Endothelial cell (in vitro differentiated cells): ENCODE data around the gene POLQ. TPM values are rescaled to one million over a fixed set of nuclear protein-coding genes. Genes with fewer than 3 reads are reported as not detected.

Source experiments
- DNase-seq: peaks from one replicate; pipeline ENCODE4 v3.0.0; 2021; ENCODE audit warnings: low spot score
- H3K27ac Mint-ChIP-seq: one replicate; pipeline ENCODE4 v1.8.0; 2021; ENCODE audit warnings: mixed read lengths, inconsistent platforms; ENCODE audit not compliant: unreplicated experiment
- H3K27me3 Mint-ChIP-seq: one replicate; pipeline ENCODE4 v1.8.0; 2021; ENCODE audit warnings: mild to moderate bottlenecking, moderate library complexity, mixed read lengths, inconsistent platforms; ENCODE audit not compliant: unreplicated experiment
- H3K36me3 Mint-ChIP-seq: one replicate; pipeline ENCODE4 v1.8.0; 2021; ENCODE audit warnings: mild to moderate bottlenecking, low read depth, mixed read lengths, inconsistent platforms; ENCODE audit not compliant: unreplicated experiment
- H3K4me1 Mint-ChIP-seq: one replicate; pipeline ENCODE4 v1.8.0; 2021; ENCODE audit warnings: mild to moderate bottlenecking, mixed read lengths, inconsistent platforms; ENCODE audit not compliant: unreplicated experiment
- H3K4me3 Mint-ChIP-seq: one replicate; pipeline ENCODE4 v1.8.0; 2021; ENCODE audit warnings: mild to moderate bottlenecking, mixed read lengths, inconsistent platforms; ENCODE audit not compliant: unreplicated experiment
- H3K9me3 Mint-ChIP-seq: one replicate; pipeline ENCODE4 v1.8.0; 2021; ENCODE audit warnings: mixed read lengths, inconsistent platforms; ENCODE audit not compliant: unreplicated experiment
- CTCF ChIP-seq: fragments of 200-600 bp; sonication (generic); IDR thresholded peaks from one replicate; pipeline ENCODE4 v1.5.0; 2021; ENCODE audit warnings: antibody characterized with exemption; ENCODE audit not compliant: unreplicated experiment
- total RNA-seq: library from RNA; stranded (reverse); fragmentation: NEBNext Ultra II Directional; extraction: Animal tissue kit (Norgen Biotek cat#: 25700); gene quantifications from one replicate; pipeline ENCODE4 v1.2.1, GENCODE V29; 2021; ENCODE audit not compliant: unreplicated experiment

POLQ gene
- total RNA-seq, 1 donor from 2014 or later: 2.1 TPM

- no peaks in the 10 kb centered on the region for H3K9me3 Mint-ChIP-seq
- no peak overlapping the region for H3K4me3 Mint-ChIP-seq
- H3K4me1 Mint-ChIP-seq: no peaks in the 10 kb centered on the region
- no peak for TF ChIP-seq CTCF
- no peak for DNase-seq
- no peak overlapping the region for H3K27ac Mint-ChIP-seq
- no peaks in the 10 kb centered on the region for H3K36me3 Mint-ChIP-seq
- no peaks in the 10 kb centered on the region for H3K27me3 Mint-ChIP-seq
These were observed 14.5 kb downstream of the POLQ start for GRCh38 chr3:121531269-121531668.

- Mint-ChIP-seq H3K9me3 (no peaks in the 10 kb centered on the region), H3K27ac (no peak overlapping the region), H3K36me3 (no peaks in the 10 kb centered on the region), H3K4me1 (no peaks in the 10 kb centered on the region), H3K27me3 (no peaks in the 10 kb centered on the region), H3K4me3 (no peak overlapping the region)
- DNase-seq: no peak
- TF ChIP-seq CTCF: peak; percentile 44
These were observed 16.5 kb downstream of the POLQ start for GRCh38 chr3:121529308-121529707.

GRCh38 chr3:121520510-121520909, 25.3 kb downstream of the POLQ start:
- DNase-seq: no peak
- peaks cover 6% of the 10 kb centered on the region for H3K4me1 Mint-ChIP-seq
- no peaks in the 10 kb centered on the region for H3K9me3 Mint-ChIP-seq
- no peaks in the 10 kb centered on the region for H3K36me3 Mint-ChIP-seq
- TF ChIP-seq CTCF: no peak
- H3K4me3 Mint-ChIP-seq: no peak overlapping the region
- H3K27me3 Mint-ChIP-seq: peaks cover 2% of the 10 kb centered on the region
- no peak overlapping the region for H3K27ac Mint-ChIP-seq

- no peak for TF ChIP-seq CTCF
These were observed 27.7 kb downstream of the POLQ start for GRCh38 chr3:121517953-121518655.

GRCh38 chr3:121515862-121516261, 29.9 kb downstream of the POLQ start:
- peaks cover 6% of the 10 kb centered on the region for H3K4me1 Mint-ChIP-seq
- no peak for DNase-seq
- no peaks in the 10 kb centered on the region for H3K9me3 Mint-ChIP-seq
- H3K27me3 Mint-ChIP-seq: peaks cover 2% of the 10 kb centered on the region
- H3K36me3 Mint-ChIP-seq: no peaks in the 10 kb centered on the region
- no peak overlapping the region for H3K4me3 Mint-ChIP-seq
- TF ChIP-seq CTCF: no peak
- H3K27ac Mint-ChIP-seq: no peak overlapping the region

More at GRCh38 chr3:121517953-121518655, 27.7 kb downstream of the POLQ start:
- Mint-ChIP-seq H3K27me3 (peaks cover 2% of the 10 kb centered on the region), H3K4me1 (peaks cover 6% of the 10 kb centered on the region), H3K9me3 (no peaks in the 10 kb centered on the region), H3K27ac (peak overlapping the region; percentile 32), H3K36me3 (no peaks in the 10 kb centered on the region), H3K4me3 (no peak overlapping the region)
- DNase-seq: no peak
